ENCODE data around the gene SIRPD.

- no peak for TF ChIP-seq ESRRG (CRISPR knock-in tag; IDR thresholded peaks at IDR 0.05)
- no peak for TF ChIP-seq ZNF565 (CRISPR knock-in tag; conservative IDR thresholded peaks at IDR 0.05; ENCODE audit: low read depth)
- TF ChIP-seq PPARA (CRISPR knock-in tag; IDR thresholded peaks at IDR 0.05; ENCODE audit: borderline replicate concordance), result no peak
- no peak for TF ChIP-seq ARNTL (CRISPR knock-in tag; IDR thresholded peaks at IDR 0.05; ENCODE audit: borderline replicate concordance, low read depth)
- TF ChIP-seq, protein P1, sequence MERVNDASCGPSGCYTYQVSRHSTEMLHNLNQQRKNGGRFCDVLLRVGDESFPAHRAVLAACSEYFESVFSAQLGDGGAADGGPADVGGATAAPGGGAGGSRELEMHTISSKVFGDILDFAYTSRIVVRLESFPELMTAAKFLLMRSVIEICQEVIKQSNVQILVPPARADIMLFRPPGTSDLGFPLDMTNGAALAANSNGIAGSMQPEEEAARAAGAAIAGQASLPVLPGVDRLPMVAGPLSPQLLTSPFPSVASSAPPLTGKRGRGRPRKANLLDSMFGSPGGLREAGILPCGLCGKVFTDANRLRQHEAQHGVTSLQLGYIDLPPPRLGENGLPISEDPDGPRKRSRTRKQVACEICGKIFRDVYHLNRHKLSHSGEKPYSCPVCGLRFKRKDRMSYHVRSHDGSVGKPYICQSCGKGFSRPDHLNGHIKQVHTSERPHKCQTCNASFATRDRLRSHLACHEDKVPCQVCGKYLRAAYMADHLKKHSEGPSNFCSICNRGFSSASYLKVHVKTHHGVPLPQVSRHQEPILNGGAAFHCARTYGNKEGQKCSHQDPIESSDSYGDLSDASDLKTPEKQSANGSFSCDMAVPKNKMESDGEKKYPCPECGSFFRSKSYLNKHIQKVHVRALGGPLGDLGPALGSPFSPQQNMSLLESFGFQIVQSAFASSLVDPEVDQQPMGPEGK (CRISPR knock-in tag; IDR thresholded peaks at IDR 0.05; ENCODE audit: borderline replicate concordance), result no peak
- TF ChIP-seq SNAI2 (CRISPR knock-in tag; IDR thresholded peaks at IDR 0.05), result no peak
- TF ChIP-seq CSDC2 (CRISPR knock-in tag; IDR thresholded peaks at IDR 0.05), result no peak
- no peak for TF ChIP-seq ZFP3 (CRISPR knock-in tag; IDR thresholded peaks at IDR 0.05)
- TF ChIP-seq, protein P2, sequence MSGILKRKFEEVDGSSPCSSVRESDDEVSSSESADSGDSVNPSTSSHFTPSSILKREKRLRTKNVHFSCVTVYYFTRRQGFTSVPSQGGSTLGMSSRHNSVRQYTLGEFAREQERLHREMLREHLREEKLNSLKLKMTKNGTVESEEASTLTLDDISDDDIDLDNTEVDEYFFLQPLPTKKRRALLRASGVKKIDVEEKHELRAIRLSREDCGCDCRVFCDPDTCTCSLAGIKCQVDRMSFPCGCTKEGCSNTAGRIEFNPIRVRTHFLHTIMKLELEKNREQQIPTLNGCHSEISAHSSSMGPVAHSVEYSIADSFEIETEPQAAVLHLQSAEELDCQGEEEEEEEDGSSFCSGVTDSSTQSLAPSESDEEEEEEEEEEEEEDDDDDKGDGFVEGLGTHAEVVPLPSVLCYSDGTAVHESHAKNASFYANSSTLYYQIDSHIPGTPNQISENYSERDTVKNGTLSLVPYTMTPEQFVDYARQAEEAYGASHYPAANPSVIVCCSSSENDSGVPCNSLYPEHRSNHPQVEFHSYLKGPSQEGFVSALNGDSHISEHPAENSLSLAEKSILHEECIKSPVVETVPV (CRISPR knock-in tag; IDR thresholded peaks at IDR 0.05), result no peak
- no peak for TF ChIP-seq ZNF8 (CRISPR knock-in tag; IDR thresholded peaks at IDR 0.05)
- TF ChIP-seq RARB (CRISPR knock-in tag; IDR thresholded peaks at IDR 0.05), result no peak
- no peak for TF ChIP-seq ZFP30 (CRISPR knock-in tag; IDR thresholded peaks at IDR 0.05)
Observed at GRCh38 chr20:1517010-1517409, 40.5 kb downstream of the SIRPD start.
